COLO668 (cell line): ENCODE data around the gene NTNG1.

Experiments
- DNase-seq: peaks from one replicate; lab custom pipeline; 2025; ENCODE audit not compliant: unreplicated experiment; lab: John Stamatoyannopoulos, UW

NTNG1 gene

DNA sequence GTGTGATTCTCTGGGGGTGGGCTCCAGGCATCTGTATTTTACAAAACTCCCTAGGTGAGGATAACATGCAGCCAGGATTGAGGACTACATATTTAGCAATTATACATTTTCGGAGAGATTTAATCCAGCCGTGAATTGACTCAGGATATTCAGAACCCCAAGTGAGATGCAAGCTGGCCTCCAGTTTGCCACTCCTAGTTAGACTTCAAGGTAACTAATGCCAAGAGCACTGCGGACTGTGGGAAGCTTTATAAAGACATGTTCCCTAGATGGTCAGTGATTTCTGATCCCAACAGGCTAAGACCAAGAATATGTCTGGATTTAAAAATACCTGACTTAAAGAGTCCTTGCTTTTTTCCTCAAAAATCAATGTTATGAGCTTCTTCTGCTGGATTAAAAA is 308.5 kb downstream of the NTNG1 start:
- no peak for DNase-seq

DNA sequence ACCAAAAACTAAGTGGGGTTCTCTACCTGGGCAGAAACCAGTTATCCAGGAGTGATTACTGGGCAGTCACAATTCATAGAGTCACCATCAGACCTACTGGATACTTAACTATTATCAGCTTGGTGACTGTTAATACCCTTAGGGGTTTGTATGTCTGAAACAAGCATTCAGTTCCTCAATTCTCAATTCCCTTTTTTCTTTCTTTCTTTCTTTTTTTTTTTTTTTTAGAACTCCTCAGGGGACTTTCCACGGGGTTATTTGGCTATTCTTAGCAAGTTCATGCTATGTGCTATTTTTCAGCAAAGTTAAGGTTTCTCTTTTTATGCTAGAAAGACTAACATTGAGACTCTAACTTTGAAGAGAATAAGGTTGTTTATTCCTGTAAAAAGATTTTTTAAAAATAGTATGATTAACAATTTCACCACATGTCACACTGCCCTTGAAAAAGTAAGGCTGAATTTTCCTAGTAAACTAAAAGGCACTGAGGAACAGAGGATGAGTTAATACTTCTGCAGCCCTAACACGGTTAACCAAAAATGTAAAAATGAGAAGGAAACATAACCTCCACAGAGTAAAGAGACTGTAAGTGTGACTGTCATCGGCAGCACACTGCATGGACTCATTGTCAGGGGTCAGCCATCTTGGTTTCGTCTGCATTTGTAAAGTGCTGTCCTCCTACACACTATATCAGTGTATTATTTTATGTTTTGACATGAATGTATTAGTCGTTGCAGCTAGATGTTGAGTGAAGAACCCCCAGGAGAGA is 310.2 kb downstream of the NTNG1 start:
- DNase-seq: no peak

DNA sequence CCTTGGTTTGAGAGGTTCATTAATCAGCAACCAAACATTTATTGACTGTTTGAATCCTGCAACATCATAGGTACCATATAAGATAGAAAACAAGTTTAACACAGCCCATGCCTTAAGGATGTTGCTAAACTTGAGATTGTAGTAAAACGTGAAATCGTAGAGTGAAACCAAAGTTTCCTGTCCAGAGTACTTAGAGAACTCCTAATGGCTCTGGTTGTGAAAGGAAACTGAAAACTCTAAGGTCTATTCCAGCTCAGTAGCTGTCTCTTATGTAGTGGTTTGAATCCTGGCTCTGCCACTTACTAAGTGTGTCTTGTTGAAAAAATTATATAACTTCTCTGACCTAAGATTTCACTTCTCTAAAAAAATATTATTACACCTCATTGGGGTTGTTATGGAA is 310.9 kb downstream of the NTNG1 start:
- no peak for DNase-seq

DNA sequence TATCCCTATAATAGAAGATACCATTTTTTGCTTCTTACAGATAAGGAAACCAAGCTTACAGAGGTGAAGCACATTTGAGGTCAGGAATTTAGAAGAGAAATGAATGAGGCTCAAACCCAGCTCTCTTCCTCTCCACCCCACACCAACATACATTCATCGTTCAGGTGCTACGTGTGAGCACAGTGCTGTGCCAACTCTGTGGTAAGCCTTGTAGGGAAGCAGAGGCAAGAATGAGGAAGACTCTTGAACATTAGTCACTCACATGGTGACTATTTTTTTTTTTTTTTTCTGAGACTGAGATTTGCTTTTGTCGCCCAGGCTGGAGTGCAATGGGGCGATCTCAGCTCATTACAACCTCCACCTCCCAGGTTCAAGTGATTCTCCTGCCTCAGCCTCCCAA is 314.0 kb downstream of the NTNG1 start:
- no peak for DNase-seq

DNA sequence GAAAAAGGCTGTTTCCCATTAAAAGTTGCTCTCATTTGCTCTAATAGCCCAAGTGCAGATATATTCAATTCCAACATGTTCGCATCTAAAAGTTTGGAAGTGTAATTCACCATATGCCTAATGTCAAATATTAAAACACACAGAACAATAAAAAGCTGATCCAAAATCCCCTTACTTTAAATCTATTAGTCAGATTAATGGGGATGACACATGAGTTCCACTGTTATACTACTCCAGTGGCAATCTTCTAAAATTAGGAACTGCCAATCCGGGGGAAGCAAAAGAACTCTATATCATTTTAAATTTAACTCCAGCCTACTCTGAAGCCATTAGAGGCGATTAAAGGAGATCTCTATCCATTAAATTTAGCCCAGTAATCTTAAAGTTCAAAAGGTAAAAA is 317.1 kb downstream of the NTNG1 start:
- DNase-seq: no peak

DNA sequence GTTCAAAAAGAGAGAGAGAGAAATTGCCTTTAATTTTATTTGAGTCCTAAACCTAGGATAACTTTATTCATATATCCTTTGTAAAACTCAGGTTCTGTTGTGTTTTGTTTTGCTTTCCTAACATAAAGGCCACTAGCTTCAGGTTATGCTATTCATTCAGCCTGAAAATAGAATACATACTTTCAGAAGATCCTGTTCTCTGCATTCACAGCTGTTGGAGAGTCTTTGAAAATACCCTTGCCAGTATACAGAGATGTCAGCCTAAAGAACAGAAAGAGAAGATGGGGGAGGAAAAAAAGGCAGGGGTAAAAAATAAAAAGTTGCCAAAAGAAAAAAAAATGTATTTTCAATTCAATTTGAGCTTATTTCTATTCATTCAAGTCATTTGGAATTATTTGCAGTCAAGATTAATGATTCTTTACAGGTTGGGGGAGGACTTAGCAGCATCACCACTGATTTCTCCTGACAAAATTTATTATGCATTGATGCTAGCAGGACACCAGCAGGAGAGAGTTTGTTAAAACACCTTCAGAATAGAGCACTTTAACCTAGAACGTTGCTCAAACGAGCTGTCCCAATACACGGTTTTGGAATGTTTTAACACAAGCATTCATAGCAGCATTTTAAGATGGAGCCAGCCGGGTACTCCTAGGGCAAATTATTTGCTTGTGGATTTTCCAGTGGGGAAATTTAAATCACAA is 318.5 kb downstream of the NTNG1 start:
- DNase-seq: no peak

DNA sequence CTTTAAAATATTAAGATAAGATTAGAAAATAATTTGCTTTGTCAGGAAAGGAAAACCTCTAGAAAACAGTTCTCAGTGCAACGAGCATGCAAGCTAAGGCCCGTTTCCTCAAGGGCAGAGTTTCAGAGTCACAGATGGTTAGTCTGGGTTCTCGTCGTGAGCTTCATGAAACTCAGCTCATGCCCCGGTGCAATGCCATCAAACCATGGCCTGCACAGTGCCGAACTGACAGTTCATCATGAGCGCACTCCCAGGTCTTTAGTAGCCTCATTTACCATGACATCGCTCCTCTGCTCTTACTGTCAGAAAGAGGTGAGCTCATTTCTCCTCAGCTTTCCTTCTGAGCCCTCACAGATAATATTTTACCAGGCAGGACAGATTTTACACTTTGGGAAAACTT is 319.2 kb downstream of the NTNG1 start:
- no peak for DNase-seq

DNA sequence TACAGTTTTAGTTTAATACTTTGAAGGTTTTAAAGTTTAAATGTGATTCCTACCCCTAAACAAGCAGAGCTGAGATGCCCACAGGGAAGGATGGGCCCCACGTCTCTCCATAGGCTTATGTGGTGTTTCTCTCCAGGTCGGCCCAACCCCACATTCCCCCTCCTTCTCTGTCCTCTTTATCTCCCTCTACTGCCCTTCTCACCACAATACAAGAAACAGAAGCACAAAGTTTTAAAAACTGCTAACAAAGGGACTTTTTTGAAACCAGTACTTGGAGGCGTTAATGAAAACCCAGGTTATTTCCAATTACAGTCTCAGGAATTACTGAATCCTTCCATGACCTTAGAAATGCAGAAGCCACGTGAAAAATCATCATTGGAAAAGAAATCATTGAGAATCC is 324.0 kb downstream of the NTNG1 start:
- no peak for DNase-seq

DNA sequence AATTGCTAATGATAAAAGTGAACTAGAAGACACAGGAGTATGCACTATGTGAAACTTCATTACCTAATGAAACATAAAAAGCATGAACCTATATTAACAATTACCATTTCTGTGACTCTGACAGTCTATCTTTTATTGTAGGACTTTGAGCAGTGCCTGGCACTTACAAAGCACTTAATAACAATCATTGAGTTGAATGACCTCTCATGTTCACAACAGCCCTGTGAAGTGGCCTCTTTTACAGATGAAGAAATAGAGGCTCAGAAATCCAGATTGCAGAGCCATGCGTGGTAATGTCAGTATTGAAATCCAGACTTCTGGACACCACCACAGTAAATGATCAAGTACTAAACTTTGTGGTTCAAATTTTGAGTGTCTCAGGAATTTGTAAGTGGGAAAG is 326.4 kb downstream of the NTNG1 start:
- no peak for DNase-seq

DNA sequence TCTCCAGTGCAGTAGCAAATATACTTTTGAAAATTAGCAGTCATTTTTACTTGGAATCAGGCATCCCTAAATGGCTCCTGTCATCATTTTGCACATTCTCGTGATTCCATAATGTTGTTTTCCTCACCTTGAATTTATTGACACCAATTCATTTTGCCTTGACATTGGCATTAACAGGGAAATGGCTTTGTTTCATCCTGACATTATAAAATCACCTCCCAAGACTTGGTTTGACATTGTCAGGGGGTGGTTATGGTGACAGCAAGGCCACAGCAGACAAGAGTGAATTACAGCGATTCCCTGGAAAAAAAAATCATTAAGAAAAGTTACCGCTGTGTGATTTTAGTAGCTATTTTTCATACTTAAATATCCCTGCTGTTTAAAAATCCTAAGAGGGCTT is 327.0 kb downstream of the NTNG1 start:
- no peak for DNase-seq

DNA sequence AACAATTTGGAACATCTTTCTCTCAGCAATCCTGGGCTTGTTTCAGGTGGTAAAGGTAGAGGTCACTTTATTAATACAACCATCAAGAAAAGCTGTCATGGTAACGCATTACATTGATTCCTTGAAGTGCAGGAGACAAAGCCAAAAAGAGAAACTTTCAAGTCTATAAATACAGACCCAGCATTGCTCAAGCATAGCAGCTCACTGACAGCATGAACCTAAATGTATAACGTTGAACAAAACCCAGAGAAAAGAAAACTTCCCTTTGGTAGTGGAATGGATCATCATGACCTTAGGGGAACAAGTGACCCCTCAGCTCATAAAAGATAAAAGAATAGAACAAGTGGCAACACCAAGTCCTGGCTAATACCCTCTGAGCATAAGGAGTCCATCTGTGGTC is 332.2 kb downstream of the NTNG1 start:
- DNase-seq: no peak

DNA sequence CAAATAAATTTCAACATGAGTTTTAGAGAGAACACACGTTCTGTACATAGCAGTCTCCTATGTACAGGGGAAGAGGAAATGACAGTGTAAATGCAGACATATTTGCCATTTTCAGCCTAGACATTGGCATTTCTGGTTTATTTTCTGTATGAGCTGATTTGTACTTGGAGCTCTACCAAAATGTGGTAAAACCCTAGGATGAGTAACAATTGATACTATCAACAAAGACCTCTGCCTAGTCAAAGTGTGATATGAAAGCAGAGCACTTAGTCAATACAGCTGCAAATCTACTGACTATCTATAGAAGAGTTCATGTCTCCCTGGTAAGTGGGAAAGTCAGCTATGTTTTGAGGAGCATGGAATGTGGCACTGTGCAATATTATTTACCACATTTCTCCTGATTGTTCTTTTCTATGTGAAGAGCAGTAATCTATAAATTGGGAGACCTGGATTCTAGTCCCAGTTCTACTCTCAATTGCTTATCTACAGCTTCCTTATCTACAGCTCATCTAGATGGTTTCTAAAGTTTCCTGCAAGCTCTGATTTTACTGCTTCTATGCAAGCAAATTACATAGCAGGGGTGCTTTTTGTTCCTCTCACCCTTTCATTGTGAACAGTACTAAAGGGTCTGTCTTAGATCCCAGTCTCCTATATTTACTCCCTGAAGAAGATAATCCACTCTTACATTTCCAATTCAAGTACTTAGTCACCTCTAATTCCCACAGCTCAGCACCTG is 334.2 kb downstream of the NTNG1 start:
- DNase-seq: no peak

DNA sequence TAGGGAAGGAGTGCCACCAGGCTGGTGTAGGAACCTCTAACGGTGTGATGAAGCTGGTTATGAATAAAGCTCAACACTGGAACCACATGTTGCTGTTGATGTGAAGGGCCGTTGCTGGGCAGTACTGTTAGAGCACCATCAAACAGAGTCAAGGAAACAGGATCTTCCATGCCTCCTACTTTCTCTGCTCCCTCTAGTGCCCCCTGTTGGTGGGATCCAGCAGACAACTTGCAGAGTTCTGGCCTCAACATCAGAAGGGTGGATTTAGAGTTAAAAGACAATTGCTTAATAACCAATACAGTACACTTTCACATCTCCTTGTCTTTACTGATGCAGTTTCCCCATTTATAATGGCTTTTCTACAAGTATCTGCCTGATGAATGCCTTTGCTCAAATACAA is 336.4 kb downstream of the NTNG1 start:
- peak; percentile 20 for DNase-seq

DNA sequence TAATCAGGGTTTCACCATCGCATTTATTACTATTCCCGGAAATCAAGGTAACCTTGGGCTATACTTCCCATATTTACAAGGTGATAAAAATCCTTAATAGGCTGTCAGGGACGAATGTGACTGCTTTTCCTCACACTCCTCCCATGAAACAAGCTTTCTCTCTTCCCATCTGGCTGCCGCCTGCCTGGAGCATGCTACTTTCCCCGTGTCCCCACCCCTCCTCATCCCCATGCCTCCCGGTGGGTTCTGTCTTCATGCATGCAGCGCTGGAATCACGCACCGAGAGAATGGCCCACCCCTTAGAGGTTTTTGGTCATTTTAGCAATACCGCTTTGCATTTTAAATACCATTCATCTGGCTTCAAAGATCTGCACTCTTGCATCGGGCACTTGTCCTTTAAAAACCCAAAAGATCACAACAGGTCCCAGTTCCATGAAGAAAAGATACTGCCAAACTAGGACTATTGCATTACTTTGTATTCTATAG is 339.1 kb downstream of the NTNG1 start:
- DNase-seq: no peak

DNA sequence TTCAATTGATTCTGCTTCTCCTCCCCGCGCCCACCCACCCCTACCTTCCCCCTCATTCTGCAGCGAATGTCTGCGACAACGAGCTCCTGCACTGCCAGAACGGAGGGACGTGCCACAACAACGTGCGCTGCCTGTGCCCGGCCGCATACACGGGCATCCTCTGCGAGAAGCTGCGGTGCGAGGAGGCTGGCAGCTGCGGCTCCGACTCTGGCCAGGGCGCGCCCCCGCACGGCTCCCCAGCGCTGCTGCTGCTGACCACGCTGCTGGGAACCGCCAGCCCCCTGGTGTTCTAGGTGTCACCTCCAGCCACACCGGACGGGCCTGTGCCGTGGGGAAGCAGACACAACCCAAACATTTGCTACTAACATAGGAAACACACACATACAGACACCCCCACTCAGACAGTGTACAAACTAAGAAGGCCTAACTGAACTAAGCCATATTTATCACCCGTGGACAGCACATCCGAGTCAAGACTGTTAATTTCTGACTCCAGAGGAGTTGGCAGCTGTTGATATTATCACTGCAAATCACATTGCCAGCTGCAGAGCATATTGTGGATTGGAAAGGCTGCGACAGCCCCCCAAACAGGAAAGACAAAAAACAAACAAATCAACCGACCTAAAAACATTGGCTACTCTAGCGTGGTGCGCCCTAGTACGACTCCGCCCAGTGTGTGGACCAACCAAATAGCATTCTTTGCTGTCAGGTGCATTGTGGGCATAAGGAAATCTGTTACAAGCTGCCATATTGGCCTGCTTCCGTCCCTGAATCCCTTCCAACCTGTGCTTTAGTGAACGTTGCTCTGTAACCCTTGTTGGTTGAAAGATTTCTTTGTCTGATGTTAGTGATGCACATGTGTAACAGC is 339.9 kb downstream of the NTNG1 start:
- DNase-seq: peak; percentile 20

DNA sequence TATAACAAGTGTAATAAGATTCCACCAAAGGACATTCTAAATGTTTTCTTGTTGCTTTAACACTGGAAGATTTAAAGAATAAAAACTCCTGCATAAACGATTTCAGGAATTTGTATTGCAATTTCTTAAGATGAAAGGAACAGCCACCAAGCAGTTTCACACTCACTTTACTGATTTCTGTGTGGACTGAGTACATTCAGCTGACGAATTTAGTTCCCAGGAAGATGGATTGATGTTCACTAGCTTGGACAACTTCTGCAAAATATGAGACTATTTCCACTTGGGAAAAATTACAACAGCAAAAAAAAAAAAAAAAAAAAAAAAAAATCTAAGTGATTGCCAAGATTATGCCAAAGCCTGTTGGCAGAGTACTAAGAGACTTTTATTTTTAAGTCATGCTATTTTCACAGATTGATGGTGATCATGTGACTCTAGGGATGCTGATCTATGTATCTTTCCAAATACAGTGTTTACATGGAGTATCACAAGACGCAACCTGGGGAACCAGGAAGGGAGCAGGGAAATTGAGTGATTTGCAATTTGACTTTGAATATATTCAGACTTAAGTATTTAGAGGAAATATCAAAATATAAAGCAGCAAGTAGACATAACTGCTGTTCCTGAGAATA is 341.0 kb downstream of the NTNG1 start:
- no peak for DNase-seq

DNA sequence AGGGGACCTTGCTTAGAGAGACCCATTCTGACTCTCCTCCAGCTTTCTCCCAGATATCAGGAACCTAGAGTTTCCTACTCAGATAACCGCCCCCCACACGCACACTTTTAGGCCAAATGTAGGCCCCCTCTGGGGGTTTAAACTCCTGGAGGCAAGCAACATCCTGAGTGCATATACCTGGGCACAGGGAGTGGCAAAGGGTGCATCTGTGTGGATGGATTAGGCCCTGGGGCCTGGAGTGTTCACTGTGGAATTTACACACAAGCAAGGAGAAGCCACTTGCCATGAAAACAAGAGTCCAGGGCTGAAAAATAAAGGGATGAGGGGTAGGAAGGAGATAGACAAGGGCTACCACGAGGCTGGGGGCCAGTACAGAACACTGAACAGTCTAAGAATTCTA is 343.1 kb downstream of the NTNG1 start:
- no peak for DNase-seq

DNA sequence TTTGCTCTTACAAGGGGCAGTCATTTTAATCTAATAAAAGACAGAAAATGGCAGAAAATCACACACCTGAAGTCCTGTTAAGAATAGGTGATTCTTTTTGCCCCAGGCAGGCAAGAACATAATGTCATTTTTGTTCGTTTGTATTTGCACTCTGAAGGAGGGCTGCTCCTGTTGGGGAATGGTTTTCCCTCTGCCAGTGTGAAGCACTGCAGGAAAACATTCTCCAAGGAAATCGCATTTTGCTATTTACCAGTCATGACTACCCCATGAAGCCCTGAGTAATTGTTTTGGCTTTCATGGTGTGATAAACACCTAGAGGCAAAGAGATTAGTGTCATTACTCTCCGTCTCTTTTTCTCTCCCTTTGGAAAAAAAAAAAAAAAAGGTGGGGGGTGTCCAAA is 345.5 kb downstream of the NTNG1 start:
- DNase-seq: no peak

DNA sequence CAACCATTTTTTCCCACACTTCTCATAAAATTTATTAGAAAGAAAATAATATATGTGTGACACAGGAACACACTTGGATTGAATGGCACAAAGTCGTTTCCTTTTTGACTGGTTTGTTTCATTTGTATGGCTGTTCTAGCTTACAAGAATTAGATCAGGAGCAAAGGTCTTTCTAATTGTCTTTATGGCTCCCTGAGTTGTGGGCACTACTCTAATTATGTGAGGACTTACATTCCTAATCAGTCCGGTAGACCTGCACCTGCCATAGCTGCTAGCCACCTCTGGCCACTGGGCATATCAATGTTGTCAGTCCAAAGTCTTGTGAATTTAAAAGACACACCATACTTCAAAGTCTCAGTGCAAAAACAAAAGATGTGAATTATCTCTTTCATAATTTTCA is 346.7 kb downstream of the NTNG1 start:
- DNase-seq: no peak

DNA sequence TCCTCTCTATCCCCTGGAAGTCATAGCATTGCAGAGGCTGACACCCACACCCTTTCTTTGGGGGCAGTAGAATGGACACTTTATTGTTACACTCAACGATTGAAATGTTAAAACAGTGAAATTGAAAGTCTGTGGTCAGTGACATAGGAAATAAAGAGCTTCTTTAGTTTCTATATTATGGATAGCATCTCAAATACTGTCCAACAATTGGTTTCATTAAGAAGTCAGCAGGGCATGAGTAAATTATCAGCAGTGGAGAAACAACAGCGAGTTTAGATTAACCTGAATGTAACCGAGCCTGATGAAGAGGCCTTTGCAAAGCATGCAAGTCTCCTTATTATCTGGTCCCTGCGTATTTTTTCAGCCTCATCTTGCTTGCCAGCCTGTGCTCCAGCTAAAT is 350.7 kb downstream of the NTNG1 start:
- no peak for DNase-seq
